ENCODE results near the gene SEC23A.
"Not testable (repeated sequence)": the region's sequence is repeated elsewhere in the genome, so short reads cannot be mapped to it uniquely, and the experiment has no call there.

SEC23A gene

DNA sequence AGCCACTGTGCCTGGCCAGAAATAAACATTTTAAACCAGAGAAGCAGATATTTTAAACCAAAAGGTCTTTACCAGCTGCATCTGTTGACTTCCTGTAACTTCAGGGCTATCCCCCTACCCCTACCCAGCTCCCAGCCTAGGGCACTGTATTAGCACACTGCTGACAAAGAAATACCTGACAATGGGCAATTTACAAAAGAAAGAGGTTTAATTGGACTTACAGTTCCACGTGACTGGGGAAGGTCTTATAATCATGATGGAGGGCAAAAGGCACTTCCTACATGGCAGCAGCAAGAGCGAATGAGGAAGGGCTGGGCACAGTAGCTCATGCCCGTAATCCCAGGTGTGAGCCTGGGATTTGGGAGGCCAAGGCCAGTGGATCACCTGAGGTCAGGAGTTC, 37.1 kb upstream of the SEC23A start:
- Histone ChIP-seq H4K20me1 (ENCODE audit: control insufficient read depth, insufficient read depth, low read depth, low read length) (no peaks in the 10 kb centered on the region), H3K27me3 (ENCODE audit: control insufficient read depth, low read length) (no peaks in the 10 kb centered on the region), H3K36me3 (ENCODE audit: control insufficient read depth, low read length) (peaks cover 43% of the 10 kb centered on the region), H3K79me2 (ENCODE audit: control insufficient read depth, low read length) (no peaks in the 10 kb centered on the region), H3K4me3 (ENCODE audit: low read length) (no peak overlapping the region), H3K9me3 (ENCODE audit: control insufficient read depth, insufficient read depth, low read length) (peaks cover 9% of the 10 kb centered on the region; the same call in 1 of the 2 replicates), H3K27ac (ENCODE audit: low read depth, low read length) (no peak overlapping the region), H3F3A (ENCODE audit: control insufficient read depth, insufficient read depth) (no peaks in the 10 kb centered on the region), H3K4me1 (ENCODE audit: control insufficient read depth, low read length) (no peaks in the 10 kb centered on the region), H3K9me2 (replicated peaks; ENCODE audit: control insufficient read depth, low read length) (no peaks in the 10 kb centered on the region), H3K4me2 (ENCODE audit: low read length) (no peak overlapping the region)
- TF ChIP-seq, protein P1, sequence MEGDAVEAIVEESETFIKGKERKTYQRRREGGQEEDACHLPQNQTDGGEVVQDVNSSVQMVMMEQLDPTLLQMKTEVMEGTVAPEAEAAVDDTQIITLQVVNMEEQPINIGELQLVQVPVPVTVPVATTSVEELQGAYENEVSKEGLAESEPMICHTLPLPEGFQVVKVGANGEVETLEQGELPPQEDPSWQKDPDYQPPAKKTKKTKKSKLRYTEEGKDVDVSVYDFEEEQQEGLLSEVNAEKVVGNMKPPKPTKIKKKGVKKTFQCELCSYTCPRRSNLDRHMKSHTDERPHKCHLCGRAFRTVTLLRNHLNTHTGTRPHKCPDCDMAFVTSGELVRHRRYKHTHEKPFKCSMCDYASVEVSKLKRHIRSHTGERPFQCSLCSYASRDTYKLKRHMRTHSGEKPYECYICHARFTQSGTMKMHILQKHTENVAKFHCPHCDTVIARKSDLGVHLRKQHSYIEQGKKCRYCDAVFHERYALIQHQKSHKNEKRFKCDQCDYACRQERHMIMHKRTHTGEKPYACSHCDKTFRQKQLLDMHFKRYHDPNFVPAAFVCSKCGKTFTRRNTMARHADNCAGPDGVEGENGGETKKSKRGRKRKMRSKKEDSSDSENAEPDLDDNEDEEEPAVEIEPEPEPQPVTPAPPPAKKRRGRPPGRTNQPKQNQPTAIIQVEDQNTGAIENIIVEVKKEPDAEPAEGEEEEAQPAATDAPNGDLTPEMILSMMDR (IDR thresholded peaks at IDR 0.05; ENCODE audit: low read depth, low read length, poor library complexity, severe bottlenecking), result no peak
- TF ChIP-seq EZH2phosphoT487 (IDR thresholded peaks at IDR 0.05; ENCODE audit: borderline replicate concordance, low read length), result no peak

DNA sequence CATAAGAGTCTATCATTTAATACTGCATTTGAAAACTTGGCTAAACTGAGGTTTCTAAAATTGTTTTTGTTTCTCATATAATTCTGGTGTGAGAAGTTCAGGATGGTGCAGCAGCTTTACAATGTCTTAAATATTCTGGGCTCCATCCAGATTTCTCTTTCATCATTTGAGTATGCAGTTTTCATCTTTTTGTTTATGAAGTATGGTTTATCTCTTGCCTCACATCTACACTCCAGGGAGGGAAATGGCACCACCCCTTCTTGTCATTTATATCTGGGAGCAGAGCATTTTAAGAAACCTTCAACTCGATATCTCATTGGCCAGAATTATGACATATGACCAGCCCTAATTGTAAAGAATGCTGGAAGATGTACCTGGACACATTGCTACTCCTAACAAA, 35.4 kb upstream of the SEC23A start:
- H3K27me3 ChIP-seq (ENCODE audit: control insufficient read depth, low read length), result no peaks in the 10 kb centered on the region
- H3K79me2 ChIP-seq (ENCODE audit: control insufficient read depth, low read length), result no peaks in the 10 kb centered on the region
- no peak overlapping the region for H3K4me3 ChIP-seq (ENCODE audit: low read length)
- H3K9me2 ChIP-seq (replicated peaks; ENCODE audit: control insufficient read depth, low read length), result no peaks in the 10 kb centered on the region
- no peak overlapping the region for H3K4me2 ChIP-seq (ENCODE audit: low read length)
- no peaks in the 10 kb centered on the region for H3K4me1 ChIP-seq (ENCODE audit: control insufficient read depth, low read length)
- TF ChIP-seq, protein P1 (IDR thresholded peaks at IDR 0.05; ENCODE audit: low read depth, low read length, poor library complexity, severe bottlenecking), result no peak
- TF ChIP-seq EZH2phosphoT487 (IDR thresholded peaks at IDR 0.05; ENCODE audit: borderline replicate concordance, low read length), result no peak
- no peak overlapping the region for H3K27ac ChIP-seq (ENCODE audit: low read depth, low read length)
- H3F3A ChIP-seq (ENCODE audit: control insufficient read depth, insufficient read depth), result no peaks in the 10 kb centered on the region
- no peaks in the 10 kb centered on the region for H4K20me1 ChIP-seq (ENCODE audit: control insufficient read depth, insufficient read depth, low read depth, low read length)
- H3K36me3 ChIP-seq (ENCODE audit: control insufficient read depth, low read length), result peaks cover 59% of the 10 kb centered on the region
- peaks cover 9% of the 10 kb centered on the region; the same call in 1 of the 2 replicates for H3K9me3 ChIP-seq (ENCODE audit: control insufficient read depth, insufficient read depth, low read length)

DNA sequence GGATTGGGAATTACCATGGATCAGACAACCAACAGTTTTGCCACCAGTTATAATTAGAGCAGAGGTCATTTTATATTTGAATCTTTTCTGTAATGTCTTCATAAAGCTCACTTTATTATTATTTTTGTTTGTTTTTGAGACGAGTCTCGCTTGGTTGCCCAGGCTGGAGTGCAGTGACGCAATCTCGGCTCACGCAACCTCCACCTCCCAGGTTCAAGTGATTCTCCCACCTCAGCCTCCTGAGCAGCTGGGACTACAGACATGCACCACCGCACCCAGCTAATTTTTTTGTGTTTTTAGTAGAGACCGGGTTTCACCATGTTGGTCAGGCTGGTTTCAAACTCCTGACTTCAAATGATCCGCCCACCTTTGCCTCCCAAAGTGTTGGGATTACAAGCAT, 34.8 kb upstream of the SEC23A start:
- peaks cover 62% of the 10 kb centered on the region for H3K36me3 ChIP-seq (ENCODE audit: control insufficient read depth, low read length)
- not testable (repeated sequence) for H3K9me2 ChIP-seq (replicated peaks; ENCODE audit: control insufficient read depth, low read length); H3F3A ChIP-seq (ENCODE audit: control insufficient read depth, insufficient read depth); H3K4me3 ChIP-seq (ENCODE audit: low read length); H3K27ac ChIP-seq (ENCODE audit: low read depth, low read length); H3K79me2 ChIP-seq (ENCODE audit: control insufficient read depth, low read length); H3K27me3 ChIP-seq (ENCODE audit: control insufficient read depth, low read length); H3K9me3 ChIP-seq (ENCODE audit: control insufficient read depth, insufficient read depth, low read length); H3K4me1 ChIP-seq (ENCODE audit: control insufficient read depth, low read length); H3K4me2 ChIP-seq (ENCODE audit: low read length); H4K20me1 ChIP-seq (ENCODE audit: control insufficient read depth, insufficient read depth, low read depth, low read length)

DNA sequence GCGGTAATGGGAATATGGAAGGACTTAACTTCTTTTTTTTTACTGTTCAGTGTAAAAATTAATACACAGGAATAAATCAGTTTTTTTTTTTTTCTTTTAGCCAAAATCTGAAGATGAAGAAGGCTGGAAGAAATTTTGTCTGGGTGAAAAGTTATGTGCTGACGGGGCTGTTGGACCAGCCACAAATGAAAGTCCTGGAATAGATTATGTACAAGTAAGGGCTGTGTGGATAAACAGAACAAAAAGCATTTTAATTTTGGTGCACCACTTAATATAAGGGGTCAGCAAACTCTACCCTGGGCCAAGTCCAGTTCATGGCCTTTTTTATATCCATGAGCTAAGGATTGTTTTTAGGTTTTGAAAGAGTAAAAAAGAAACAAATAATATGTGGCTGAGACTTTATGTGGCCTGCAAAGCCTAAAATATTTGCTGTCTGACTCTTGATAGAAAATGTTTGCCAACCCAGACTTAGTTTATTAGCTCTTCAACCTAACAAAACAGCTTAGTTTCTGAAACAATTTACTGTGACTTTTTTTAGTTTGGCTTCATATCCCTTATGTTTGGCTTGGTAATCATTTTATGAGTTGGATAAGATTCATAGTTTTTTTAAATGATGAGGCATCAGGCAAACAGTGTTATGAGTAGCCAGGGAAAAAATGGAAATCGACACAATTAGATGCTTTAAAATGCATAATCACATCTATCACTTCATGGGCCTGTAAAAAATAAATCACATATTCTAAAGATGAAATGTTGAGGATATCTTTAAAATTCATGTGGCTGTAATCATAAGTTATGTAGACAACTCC, 19.5 kb upstream of the SEC23A start:
- no peaks in the 10 kb centered on the region for H3K9me2 ChIP-seq (replicated peaks; ENCODE audit: control insufficient read depth, low read length)
- H3K9me3 ChIP-seq (ENCODE audit: control insufficient read depth, insufficient read depth, low read length), result no peaks in the 10 kb centered on the region
- H3F3A ChIP-seq (ENCODE audit: control insufficient read depth, insufficient read depth), result no peaks in the 10 kb centered on the region
- H3K4me3 ChIP-seq (ENCODE audit: low read length), result no peak overlapping the region
- H3K4me1 ChIP-seq (ENCODE audit: control insufficient read depth, low read length), result no peaks in the 10 kb centered on the region
- H4K20me1 ChIP-seq (ENCODE audit: control insufficient read depth, insufficient read depth, low read depth, low read length), result no peaks in the 10 kb centered on the region
- H3K27me3 ChIP-seq (ENCODE audit: control insufficient read depth, low read length), result no peaks in the 10 kb centered on the region
- H3K4me2 ChIP-seq (ENCODE audit: low read length), result no peak overlapping the region
- no peak overlapping the region for H3K27ac ChIP-seq (ENCODE audit: low read depth, low read length)
- peaks cover 3% of the 10 kb centered on the region for H3K79me2 ChIP-seq (ENCODE audit: control insufficient read depth, low read length)
- H3K36me3 ChIP-seq (ENCODE audit: control insufficient read depth, low read length), result peaks cover 77% of the 10 kb centered on the region
- TF ChIP-seq, protein P1 (IDR thresholded peaks at IDR 0.05; ENCODE audit: low read depth, low read length, poor library complexity, severe bottlenecking), result no peak
- TF ChIP-seq EZH2phosphoT487 (IDR thresholded peaks at IDR 0.05; ENCODE audit: borderline replicate concordance, low read length), result no peak

All from DOHH2 (cell line).